ENCODE measurements around the gene COG7. TPM values are rescaled to one million over a fixed set of nuclear protein-coding genes. Genes with fewer than 3 reads are reported as not detected.

COG7 gene
- total RNA-seq, 1 experiment from 2014 or later: 22.1 TPM

- H3K9me3 ChIP-seq (ENCODE audit: control insufficient read depth in 1 of 2, insufficient read depth in 1 of 2, low read depth in 1 of 2, low read length in 2 of 2): no peaks in the 10 kb centered on the region
- no peaks in the 10 kb centered on the region for H3K79me2 ChIP-seq (ENCODE audit: insufficient read depth, low read length)
- ChIA-PET POLR2A (no interaction called here), CTCF (no interaction called here), RAD21 (ENCODE audit: low non-redundant PET in 1 of 2, low total read pairs in 2 of 2, uncharacterized antibody in 2 of 2, unreplicated experiment in 2 of 2) (no interaction called here)
- H3K4me3 ChIP-seq (replicated peaks in 1 of 2; ENCODE audit: low read depth in 1 of 2, low read length in 2 of 2): no peak overlapping the region
- DNase-seq (ENCODE audit: low read depth, low spot score) (no peak), ATAC-seq (no peak)
- H3K9ac ChIP-seq (ENCODE audit: low read length): no peak overlapping the region
- no peak for TF ChIP-seq CBX3 (IDR thresholded peaks at IDR 0.05; ENCODE audit: low read depth)
- no peak for TF ChIP-seq REST (IDR thresholded peaks at IDR 0.05; ENCODE audit: low read depth)
- TF ChIP-seq SP1 (IDR thresholded peaks at IDR 0.05; ENCODE audit: low read depth): no peak
- TF ChIP-seq EZH2 (IDR thresholded peaks at IDR 0.05): no peak
- TF ChIP-seq ZFX (IDR thresholded peaks at IDR 0.05): no peak
- TF ChIP-seq SIN3A (IDR thresholded peaks at IDR 0.05; ENCODE audit: low read depth): no peak
- H3K9me2 ChIP-seq (ENCODE audit: insufficient read depth): no peaks in the 10 kb centered on the region
- no peaks in the 10 kb centered on the region for H4K20me1 ChIP-seq (ENCODE audit: insufficient read depth)
- H2AFZ ChIP-seq (ENCODE audit: low read depth, low read length, poor library complexity, severe bottlenecking): no peak overlapping the region
- H3K4me1 ChIP-seq (ENCODE audit: control insufficient read depth in 1 of 2, insufficient read depth in 2 of 2, low read length in 2 of 2): no peaks in the 10 kb centered on the region
- H3K36me3 ChIP-seq (ENCODE audit: control insufficient read depth in 1 of 2, insufficient read depth in 2 of 2, low read length in 2 of 2): peaks cover 8 to 17% of the 10 kb centered on the region in 2 experiments
- no peak overlapping the region for H3K4me2 ChIP-seq (ENCODE audit: low read length)
- no peak overlapping the region for H3K27ac ChIP-seq (ENCODE audit: low read depth, low read length)
- H3K27me3 ChIP-seq (ENCODE audit: insufficient read depth, low read length): no peaks in the 10 kb centered on the region
- BruUV-seq (replicated peaks): no TSS peak
- intact Hi-C loops (cut with micrococcal nuclease): no loop called here
These were observed 46.3 kb downstream of the COG7 start for GRCh38 chr16:23406546-23407240.

- H3K36me3 ChIP-seq (ENCODE audit: control insufficient read depth in 1 of 2, insufficient read depth in 2 of 2, low read length in 2 of 2): peaks cover 8 to 19% of the 10 kb centered on the region in 2 experiments
- intact Hi-C loops (cut with micrococcal nuclease): no loop called here
- no peaks in the 10 kb centered on the region for H3K4me1 ChIP-seq (ENCODE audit: control insufficient read depth in 1 of 2, insufficient read depth in 2 of 2, low read length in 2 of 2)
- no peaks in the 10 kb centered on the region for H4K20me1 ChIP-seq (ENCODE audit: insufficient read depth)
- no peaks in the 10 kb centered on the region for H3K27me3 ChIP-seq (ENCODE audit: insufficient read depth, low read length)
- H3K9me2 ChIP-seq (ENCODE audit: insufficient read depth): no peaks in the 10 kb centered on the region
- DNase-seq (ENCODE audit: low read depth, low spot score): no peak
- H3K79me2 ChIP-seq (ENCODE audit: insufficient read depth, low read length): no peaks in the 10 kb centered on the region
- no peaks in the 10 kb centered on the region for H3K9me3 ChIP-seq (ENCODE audit: control insufficient read depth in 1 of 2, insufficient read depth in 1 of 2, low read depth in 1 of 2, low read length in 2 of 2)
- POLR2A ChIA-PET: no interaction called here
- no peak overlapping the region for H3K9ac ChIP-seq (ENCODE audit: low read length)
- no TSS peak for BruUV-seq (replicated peaks)
- H3K4me3 ChIP-seq (replicated peaks in 1 of 2; ENCODE audit: low read depth in 1 of 2, low read length in 2 of 2): no peak overlapping the region
- no peak overlapping the region for H2AFZ ChIP-seq (ENCODE audit: low read depth, low read length, poor library complexity, severe bottlenecking)
- ATAC-seq: no peak
- RAD21 ChIA-PET (ENCODE audit: low non-redundant PET in 1 of 2, low total read pairs in 2 of 2, uncharacterized antibody in 2 of 2, unreplicated experiment in 2 of 2): no interaction called here
- no peak overlapping the region for H3K4me2 ChIP-seq (ENCODE audit: low read length)
- no peak overlapping the region for H3K27ac ChIP-seq (ENCODE audit: low read depth, low read length)
- no peak for TF ChIP-seq JUND (IDR thresholded peaks at IDR 0.05)
- TF ChIP-seq, protein P1, sequence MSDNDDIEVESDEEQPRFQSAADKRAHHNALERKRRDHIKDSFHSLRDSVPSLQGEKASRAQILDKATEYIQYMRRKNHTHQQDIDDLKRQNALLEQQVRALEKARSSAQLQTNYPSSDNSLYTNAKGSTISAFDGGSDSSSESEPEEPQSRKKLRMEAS (IDR thresholded peaks at IDR 0.05): no peak
- no peak for TF ChIP-seq POLR2A (IDR thresholded peaks at IDR 0.05; ENCODE audit: borderline replicate concordance, extremely low read depth, insufficient read depth, insufficient read length)
- TF ChIP-seq FOSL1 (IDR thresholded peaks at IDR 0.05; ENCODE audit: low read depth): no peak
- CTCF ChIA-PET: no interaction called here
These were observed 47.0 kb downstream of the COG7 start for GRCh38 chr16:23406024-23406423.

All from HCT116 (cell line).